H1 (cell line): ENCODE data around the gene FAM120B. TPM values are rescaled to one million over a fixed set of nuclear protein-coding genes. Genes with fewer than 3 reads are reported as not detected.

Source experiments
- CTCF ChIA-PET: fragments of 300-600 bp; sonication (Branson Sonifier 250); formaldehyde crosslinking; loops from one replicate; lab custom pipeline; 2021; ENCODE audit not compliant: partially characterized antibody; lab: Charles Lee
- POLR2A ChIA-PET: fragments of 300-600 bp; sonication (Branson Sonifier 250); formaldehyde crosslinking; loops from one replicate; lab custom pipeline; 2021; ENCODE audit warnings: inconsistent platforms; ENCODE audit not compliant: partially characterized antibody; lab: Charles Lee
- DNase-seq, 2 experiments: peaks; one replicate each; pipeline versions ENCODE4 v3.0.0 to v3.0.0-alpha.2; 2010 to 2022; ENCODE audit warnings: low spot score in 2 of 2, low read depth in 1 of 2, mixed read lengths in 1 of 2
- FAIRE-seq: peaks from 2 replicates; lab custom pipeline; 2011; peaks lifted over from hg19 to GRCh38; lab: Jason Lieb, UNC
- H2AFZ ChIP-seq: 2 replicates; pipeline ENCODE4 v1.8.1; 2012; ENCODE audit warnings: low read length, inconsistent platforms
- H2AK5ac ChIP-seq: 2 replicates; pipeline ENCODE4 v1.6.1; 2013; ENCODE audit warnings: low read depth, low read length
- H2BK120ac ChIP-seq: replicated peaks from 2 replicates; pipeline ENCODE3; 2013; ENCODE audit warnings: low read depth, low read length, inconsistent platforms
- H2BK12ac ChIP-seq: 2 replicates; pipeline ENCODE4 v1.6.1; 2013; ENCODE audit warnings: low read depth, low read length
- H2BK15ac ChIP-seq: 2 replicates; pipeline ENCODE4 v1.6.1; 2013; ENCODE audit warnings: low read length
- H2BK20ac ChIP-seq: 2 replicates; pipeline ENCODE4 v1.6.1; 2013; ENCODE audit warnings: low read length
- H2BK5ac ChIP-seq: 2 replicates; pipeline ENCODE4 v1.6.1; 2013; ENCODE audit warnings: low read depth, low read length
- H3K14ac ChIP-seq: 2 replicates; pipeline ENCODE4 v1.6.1; 2013; ENCODE audit warnings: inconsistent platforms; ENCODE audit not compliant: insufficient read length
- H3K18ac ChIP-seq: 2 replicates; pipeline ENCODE4 v1.6.1; 2013; ENCODE audit warnings: low read length; ENCODE audit errors: extremely low read depth
- H3K23ac ChIP-seq: 2 replicates; pipeline ENCODE4 v1.6.1; 2013; ENCODE audit warnings: inconsistent platforms; ENCODE audit not compliant: insufficient read length
- H3K23me2 ChIP-seq: 2 replicates; pipeline ENCODE4 v1.6.1; 2013; ENCODE audit warnings: low read depth, low read length
- H3K27ac ChIP-seq: 2 replicates; pipeline ENCODE4 v1.6.1; 2011; ENCODE audit warnings: low read depth, low read length, inconsistent platforms
- H3K27me3 ChIP-seq, 4 experiments: replicated peaks in 1 of 4; 1 replicate in 1 of 4; 2 replicates in 3 of 4; pipeline versions ENCODE4 v1.6.1 to v1.8.1; 2011 to 2013; ENCODE audit warnings: low read length in 3 of 4, mild to moderate bottlenecking in 3 of 4, inconsistent platforms in 2 of 4, mixed read lengths in 2 of 4, moderate library complexity in 1 of 4; ENCODE audit not compliant: control insufficient read depth in 3 of 4, insufficient read depth in 3 of 4; ENCODE audit errors: extremely low read depth in 1 of 4
- H3K36me3 ChIP-seq, 4 experiments: 2 replicates each; pipeline versions ENCODE4 v1.6.1 to v1.8.1; 2011 to 2013; ENCODE audit warnings: mild to moderate bottlenecking in 4 of 4, low read length in 3 of 4, moderate library complexity in 2 of 4, control low read depth in 1 of 4, inconsistent platforms in 1 of 4; ENCODE audit not compliant: insufficient read depth in 4 of 4, control insufficient read depth in 2 of 4
- H3K4ac ChIP-seq: replicated peaks from 2 replicates; pipeline ENCODE3; 2013; ENCODE audit warnings: low read length, low read depth, mixed read lengths, inconsistent platforms; ENCODE audit not compliant: insufficient read length
- H3K4me1 ChIP-seq, 4 experiments: replicated peaks in 1 of 4; 1 replicate in 1 of 4; 2 replicates in 3 of 4; pipeline versions ENCODE4 v1.6.1 to v1.8.1; 2011 to 2013; ENCODE audit warnings: low read length in 3 of 4, inconsistent platforms in 2 of 4, mixed read lengths in 1 of 4; ENCODE audit not compliant: insufficient read depth in 4 of 4, control insufficient read depth in 3 of 4
- H3K4me2 ChIP-seq, 2 experiments: 2 replicates each; pipeline versions ENCODE4 v1.6.1 to v1.8.1; 2011 to 2013; ENCODE audit warnings: low read depth in 2 of 2, low read length in 2 of 2, control low read depth in 1 of 2, inconsistent platforms in 1 of 2, mild to moderate bottlenecking in 1 of 2; ENCODE audit not compliant: insufficient read depth in 1 of 2
- H3K4me3 ChIP-seq, 4 experiments: fragments of 200-600, 300-600 bp in 1 of 4; sonication (generic), shearing (Covaris generic), sonication (Bioruptor Twin) in 1 of 4; 2 replicates each; pipeline versions ENCODE4 v1.5.1 to v1.8.1; 2011 to 2016; ENCODE audit warnings: low read length in 4 of 4, low read depth in 3 of 4, control low read depth in 2 of 4, inconsistent platforms in 2 of 4, mild to moderate bottlenecking in 2 of 4, mixed read lengths in 1 of 4, moderate library complexity in 1 of 4; ENCODE audit not compliant: insufficient read depth in 2 of 4; ENCODE audit errors: extremely low read depth in 1 of 4
- H3K56ac ChIP-seq: replicated peaks from 2 replicates; pipeline ENCODE3; 2013; ENCODE audit warnings: low read depth, mild to moderate bottlenecking, mixed read lengths, low read length, inconsistent platforms; ENCODE audit not compliant: insufficient read length
- H3K79me1 ChIP-seq: 2 replicates; pipeline ENCODE4 v1.6.1; 2013; ENCODE audit warnings: low read depth, low read length, control low read depth
- H3K79me2 ChIP-seq, 2 experiments: 2 replicates each; pipeline versions ENCODE4 v1.6.1 to v1.8.1; 2012 to 2013; ENCODE audit warnings: low read length in 2 of 2, mild to moderate bottlenecking in 2 of 2, inconsistent platforms in 1 of 2; ENCODE audit not compliant: insufficient read depth in 2 of 2, control insufficient read depth in 1 of 2
- H3K9ac ChIP-seq, 4 experiments: replicated peaks in 1 of 4; 1 replicate in 1 of 4; 2 replicates in 3 of 4; pipeline versions ENCODE4 v1.6.1 to v1.8.1; 2011 to 2013; ENCODE audit warnings: low read depth in 3 of 4, low read length in 3 of 4, control low read depth in 2 of 4, mild to moderate bottlenecking in 2 of 4, moderate library complexity in 2 of 4, inconsistent platforms in 1 of 4; ENCODE audit errors: extremely low read depth in 1 of 4
- H3K9me3 ChIP-seq, 2 experiments: 2 replicates each; pipeline versions ENCODE4 v1.6.1 to v1.8.1; 2012 to 2013; ENCODE audit warnings: mild to moderate bottlenecking in 2 of 2, moderate library complexity in 2 of 2, control low read depth in 1 of 2, inconsistent platforms in 1 of 2, low read depth in 1 of 2, low read length in 1 of 2, mixed read lengths in 1 of 2; ENCODE audit not compliant: insufficient read depth in 2 of 2
- H4K20me1 ChIP-seq, 2 experiments: replicated peaks in 1 of 2; 2 replicates each; pipeline versions ENCODE3 to v1.8.1; 2011 to 2013; ENCODE audit warnings: inconsistent platforms in 2 of 2, low read length in 2 of 2, mild to moderate bottlenecking in 1 of 2; ENCODE audit not compliant: insufficient read depth in 2 of 2, control insufficient read depth in 1 of 2
- H4K5ac ChIP-seq: 2 replicates; pipeline ENCODE4 v1.6.1; 2013; ENCODE audit warnings: low read length, low read depth, mixed read lengths, inconsistent platforms; ENCODE audit not compliant: insufficient read length
- H4K8ac ChIP-seq: 2 replicates; pipeline ENCODE4 v1.8.0; 2013; ENCODE audit warnings: mild to moderate bottlenecking, moderate library complexity, low read length, inconsistent platforms; ENCODE audit not compliant: insufficient read depth; ENCODE audit errors: extremely low read depth
- H4K91ac ChIP-seq: replicated peaks from 2 replicates; pipeline ENCODE3; 2013; ENCODE audit warnings: low read length, mixed read lengths, inconsistent platforms; ENCODE audit not compliant: insufficient read length
- KDM5A ChIP-seq: fragments of 200-600 bp; IDR thresholded peaks from 2 replicates; pipeline ENCODE4 v1.7.1; 2012; ENCODE audit warnings: mild to moderate bottlenecking, low read length, inconsistent platforms, mixed read lengths
- RBBP5 ChIP-seq: IDR thresholded peaks from 2 replicates; pipeline ENCODE4 v1.7.1; 2012; ENCODE audit warnings: low read depth, mild to moderate bottlenecking, inconsistent platforms, low read length, moderate library complexity, borderline replicate concordance
- WGBS, 2 experiments: shearing (Covaris generic) in 1 of 2; methylation state at CpG; one replicate each; pipeline versions ENCODE4 v1.1.6 to v1.1.7; 2013 to 2015; ENCODE audit warnings: low lambda C conversion rate in 2 of 2, mixed read lengths in 2 of 2, inconsistent platforms in 1 of 2, low coverage in 1 of 2, missing lambda C conversion rate in 1 of 2; ENCODE audit not compliant: insufficient replicate concordance in 2 of 2, insufficient coverage in 1 of 2, insufficient read length in 1 of 2; ENCODE audit errors: extremely low coverage in 1 of 2, missing lambda C conversion rate in 1 of 2; 5-methylcytosine and 5-hydroxymethylcytosine counted together
- polyA plus RNA-seq, 7 experiments: library from polyadenylated mRNA; depleted of rRNA in 3 of 7; stranded (reverse) in 5 of 7; unstranded in 2 of 7; fragments of >200 nt in 5 of 7; fragments of 200-250 nt in 2 of 7; gene quantifications; 1 replicate in 5 of 7; 2 replicates in 1 of 7; 4 replicates in 1 of 7; pipeline versions ENCODE4 v1.2.1 to v1.2.3, GENCODE V29; 2011 to 2013; ENCODE audit warnings: missing spikeins in 2 of 7, mixed read lengths in 2 of 7
- total RNA-seq: library from RNA; stranded (reverse); fragmentation: NEBNext Ultra II Directional; extraction: Animal tissue kit (Norgen Biotek cat#: 25700); gene quantifications from 2 replicates; pipeline ENCODE4 v1.2.1, GENCODE V29; 2021

FAM120B gene
- total and polyA plus RNA-seq, 2 of the 8 experiments (the other 6 are each of a cell fraction or from before 2014, with no cell fraction given) = 5.1 to 12.5 TPM

- Histone ChIP-seq H3K56ac (no peak overlapping the region), H3K79me1 (no peaks in the 10 kb centered on the region), H3K4me3 (no peak overlapping the region), H3K27ac (no peak overlapping the region), H3K23ac (no peak overlapping the region), H3K4me2 (no peak overlapping the region), H4K91ac (no peak overlapping the region), H2BK20ac (no peak overlapping the region), H2AFZ (no peak overlapping the region), H4K8ac (no peak overlapping the region), H2BK5ac (no peak overlapping the region), H2AK5ac (no peak overlapping the region), H3K18ac (no peak overlapping the region), H3K4me1 (peaks cover 0 to 6% (median 3%) of the 10 kb centered on the region in 4 experiments; a peak in 4 of 7 replicates), H3K9me3 (no peaks in the 10 kb centered on the region; a peak in 1 of 4 replicates), H3K4ac (no peak overlapping the region), H3K9ac (no peak overlapping the region), H4K5ac (no peak overlapping the region), H3K36me3 (no peaks in the 10 kb centered on the region), H2BK12ac (no peak overlapping the region), H2BK120ac (no peak overlapping the region), H3K27me3 (no peaks in the 10 kb centered on the region), H2BK15ac (no peak overlapping the region), H3K14ac (no peak overlapping the region), H4K20me1 (no peaks in the 10 kb centered on the region), H3K23me2 (no peaks in the 10 kb centered on the region), H3K79me2 (no peaks in the 10 kb centered on the region)
- 88% methylated on average over 19 of the region's 29 CpGs; no CpG with 5 or more reads in 1 of the 2 experiments for WGBS, 2 experiments
- ChIA-PET CTCF (no interaction called here), POLR2A (no interaction called here)
- DNase-seq (no peak), FAIRE-seq (no peak)
- TF ChIP-seq KDM5A = no peak
- no peak for TF ChIP-seq RBBP5
Measured at GRCh38 chr6:170376386-170377043, 70.0 kb downstream of the FAM120B start.
